ENCODE measurements around the gene MLXIP.

Gene MLXIP

GRCh38 chr12:122121745-122122144, 43.2 kb downstream of the MLXIP start:
- H3K27me3 ChIP-seq (ENCODE audit: control insufficient read depth, insufficient read depth, low read length): no peaks in the 10 kb centered on the region
- H3K27ac ChIP-seq (ENCODE audit: low read depth, low read length): no peak overlapping the region

DNA sequence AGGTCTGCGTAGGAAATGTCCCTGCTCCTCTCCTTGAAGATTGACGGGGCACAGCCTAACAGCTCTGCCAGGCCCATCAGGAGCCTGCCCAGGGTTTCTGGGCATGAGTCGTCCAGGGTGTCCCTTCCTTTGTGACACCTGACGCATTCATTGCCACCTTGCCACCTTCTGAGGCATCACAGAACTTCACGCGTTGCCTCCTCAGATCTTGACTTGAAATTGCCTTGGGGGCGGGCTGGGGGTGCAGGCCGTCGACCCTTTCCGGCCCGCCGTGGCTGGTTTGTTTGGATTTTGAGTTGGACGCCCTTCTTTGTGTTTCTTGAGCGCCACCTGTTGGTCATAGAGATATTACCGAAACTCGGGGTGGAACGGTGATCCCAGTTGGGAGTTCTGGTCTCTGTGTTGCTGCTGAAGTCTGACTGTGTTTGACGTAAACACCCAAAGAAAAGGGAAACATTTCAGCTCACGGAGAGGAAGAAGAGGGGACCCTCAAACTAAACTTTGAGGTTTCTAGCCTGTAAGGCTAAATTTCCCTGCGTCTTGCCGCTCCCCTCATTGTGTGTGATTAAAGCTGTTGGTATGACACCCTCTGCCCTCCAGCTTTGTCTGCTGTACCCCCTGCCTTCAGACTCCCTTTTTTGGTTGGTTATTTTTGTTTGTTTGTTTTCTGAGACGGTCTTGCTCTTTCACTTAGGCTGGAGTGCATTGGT, 44.6 kb downstream of the MLXIP start:
- no peak overlapping the region for H3K9ac ChIP-seq (ENCODE audit: low read depth, low read length)
- H3K27me3 ChIP-seq (ENCODE audit: control insufficient read depth, insufficient read depth, low read length): no peaks in the 10 kb centered on the region
- H3K9me3 ChIP-seq (ENCODE audit: control insufficient read depth, insufficient read depth, low read length): no peaks in the 10 kb centered on the region
- peaks cover 5% of the 10 kb centered on the region; the same call in 1 of the 2 replicates for H3K36me3 ChIP-seq (ENCODE audit: control insufficient read depth, insufficient read depth, low read length)
- peaks cover 8% of the 10 kb centered on the region; the same call in 1 of the 2 replicates for H3K4me1 ChIP-seq (ENCODE audit: control insufficient read depth, insufficient read depth, low read length)
- no peak overlapping the region for H3K4me3 ChIP-seq (ENCODE audit: low read depth, low read length)
- H3K27ac ChIP-seq (ENCODE audit: low read depth, low read length): no peak overlapping the region

More at GRCh38 chr12:122121745-122122144, 43.2 kb downstream of the MLXIP start:
- no peak overlapping the region for H3K9ac ChIP-seq (ENCODE audit: low read depth, low read length)
- no peaks in the 10 kb centered on the region for H3K36me3 ChIP-seq (ENCODE audit: control insufficient read depth, insufficient read depth, low read length)
- no peaks in the 10 kb centered on the region for H3K9me3 ChIP-seq (ENCODE audit: control insufficient read depth, insufficient read depth, low read length)
- H3K4me1 ChIP-seq (ENCODE audit: control insufficient read depth, insufficient read depth, low read length): peaks cover 8% of the 10 kb centered on the region; the same call in 1 of the 2 replicates
- H3K4me3 ChIP-seq (ENCODE audit: low read depth, low read length): no peak overlapping the region

- Histone ChIP-seq H3K4me3 (ENCODE audit: low read depth, low read length) (no peak overlapping the region), H3K4me1 (ENCODE audit: control insufficient read depth, insufficient read depth, low read length) (peaks cover 8% of the 10 kb centered on the region; the same call in 1 of the 2 replicates), H3K27me3 (ENCODE audit: control insufficient read depth, insufficient read depth, low read length) (no peaks in the 10 kb centered on the region), H3K36me3 (ENCODE audit: control insufficient read depth, insufficient read depth, low read length) (peaks cover 10% of the 10 kb centered on the region), H3K27ac (ENCODE audit: low read depth, low read length) (no peak overlapping the region), H3K9me3 (ENCODE audit: control insufficient read depth, insufficient read depth, low read length) (no peaks in the 10 kb centered on the region), H3K9ac (ENCODE audit: low read depth, low read length) (no peak overlapping the region)
These were observed 45.2 kb downstream of the MLXIP start for GRCh38 chr12:122123761-122124145.

GRCh38 chr12:122124370-122124769, 45.8 kb downstream of the MLXIP start:
- Histone ChIP-seq H3K36me3 (ENCODE audit: control insufficient read depth, insufficient read depth, low read length) (peaks cover 16% of the 10 kb centered on the region), H3K9me3 (ENCODE audit: control insufficient read depth, insufficient read depth, low read length) (no peaks in the 10 kb centered on the region), H3K9ac (ENCODE audit: low read depth, low read length) (no peak overlapping the region), H3K27me3 (ENCODE audit: control insufficient read depth, insufficient read depth, low read length) (no peaks in the 10 kb centered on the region), H3K4me1 (ENCODE audit: control insufficient read depth, insufficient read depth, low read length) (peaks cover 8% of the 10 kb centered on the region; the same call in 1 of the 2 replicates), H3K27ac (ENCODE audit: low read depth, low read length) (no peak overlapping the region), H3K4me3 (ENCODE audit: low read depth, low read length) (no peak overlapping the region)

DNA sequence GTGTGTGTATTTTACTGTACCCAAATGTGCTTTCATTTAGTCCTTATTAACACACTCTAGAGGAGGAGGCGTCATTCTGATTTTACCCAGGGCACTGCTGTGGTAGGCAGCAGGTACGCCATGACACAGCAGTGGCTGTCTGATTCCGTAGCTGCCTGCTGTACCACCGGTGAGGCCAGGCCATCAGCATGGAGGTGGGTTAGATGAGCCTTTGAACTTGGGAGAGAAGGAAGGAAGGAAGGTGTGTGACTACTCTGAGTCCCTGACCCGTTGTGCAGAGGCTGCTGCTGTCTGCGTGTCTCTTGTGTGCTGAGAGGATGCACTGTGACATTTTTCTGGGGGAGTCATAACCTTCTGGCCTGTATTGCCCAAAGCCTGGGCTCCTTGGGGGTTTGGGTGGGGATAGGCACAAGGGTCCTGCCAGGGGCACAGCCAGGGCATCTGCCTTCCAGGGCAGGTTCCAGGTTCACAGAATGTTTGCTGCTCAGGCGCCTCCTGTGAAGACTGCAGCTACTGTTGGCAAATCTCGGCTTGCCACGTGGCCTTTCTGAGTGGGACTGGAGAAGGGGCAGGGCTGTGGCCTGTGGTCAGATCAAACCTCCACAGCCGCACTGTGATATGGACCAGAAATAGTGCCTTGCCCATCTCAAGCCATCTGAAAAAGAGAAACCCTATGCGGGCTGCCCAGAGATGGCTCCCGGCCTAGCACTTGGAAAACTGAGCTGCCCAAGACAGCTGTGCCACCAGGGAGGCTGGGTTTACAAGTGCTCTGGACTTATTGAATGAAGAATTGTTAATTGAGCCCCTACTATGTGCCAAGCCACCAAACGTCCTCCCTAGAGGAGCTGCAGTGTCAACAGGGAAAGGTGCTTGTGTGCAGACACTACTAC, 47.1 kb downstream of the MLXIP start:
- H3K27ac ChIP-seq (ENCODE audit: low read depth, low read length): no peak overlapping the region
- peaks cover 8% of the 10 kb centered on the region; the same call in 1 of the 2 replicates for H3K4me1 ChIP-seq (ENCODE audit: control insufficient read depth, insufficient read depth, low read length)
- no peak overlapping the region for H3K4me3 ChIP-seq (ENCODE audit: low read depth, low read length)
- no peaks in the 10 kb centered on the region for H3K27me3 ChIP-seq (ENCODE audit: control insufficient read depth, insufficient read depth, low read length)
- H3K36me3 ChIP-seq (ENCODE audit: control insufficient read depth, insufficient read depth, low read length): peaks cover 28% of the 10 kb centered on the region
- H3K9ac ChIP-seq (ENCODE audit: low read depth, low read length): no peak overlapping the region
- no peaks in the 10 kb centered on the region for H3K9me3 ChIP-seq (ENCODE audit: control insufficient read depth, insufficient read depth, low read length)

- Histone ChIP-seq H3K27ac (ENCODE audit: low read depth, low read length) (no peak overlapping the region), H3K4me1 (ENCODE audit: control insufficient read depth, insufficient read depth, low read length) (peaks cover 8% of the 10 kb centered on the region; the same call in 1 of the 2 replicates), H3K9me3 (ENCODE audit: control insufficient read depth, insufficient read depth, low read length) (no peaks in the 10 kb centered on the region), H3K9ac (ENCODE audit: low read depth, low read length) (no peak overlapping the region), H3K4me3 (ENCODE audit: low read depth, low read length) (no peak overlapping the region), H3K27me3 (ENCODE audit: control insufficient read depth, insufficient read depth, low read length) (no peaks in the 10 kb centered on the region), H3K36me3 (ENCODE audit: control insufficient read depth, insufficient read depth, low read length) (peaks cover 30% of the 10 kb centered on the region)
These were observed 47.7 kb downstream of the MLXIP start for GRCh38 chr12:122126342-122126635.

- Histone ChIP-seq H3K4me1 (ENCODE audit: control insufficient read depth, insufficient read depth, low read length) (peaks cover 8% of the 10 kb centered on the region; the same call in 1 of the 2 replicates), H3K27ac (ENCODE audit: low read depth, low read length) (no peak overlapping the region), H3K9me3 (ENCODE audit: control insufficient read depth, insufficient read depth, low read length) (no peaks in the 10 kb centered on the region), H3K4me3 (ENCODE audit: low read depth, low read length) (no peak overlapping the region), H3K27me3 (ENCODE audit: control insufficient read depth, insufficient read depth, low read length) (no peaks in the 10 kb centered on the region), H3K9ac (ENCODE audit: low read depth, low read length) (no peak overlapping the region), H3K36me3 (ENCODE audit: control insufficient read depth, insufficient read depth, low read length) (peaks cover 32% of the 10 kb centered on the region)
These were observed 48.4 kb downstream of the MLXIP start for GRCh38 chr12:122126713-122127597.

DNA sequence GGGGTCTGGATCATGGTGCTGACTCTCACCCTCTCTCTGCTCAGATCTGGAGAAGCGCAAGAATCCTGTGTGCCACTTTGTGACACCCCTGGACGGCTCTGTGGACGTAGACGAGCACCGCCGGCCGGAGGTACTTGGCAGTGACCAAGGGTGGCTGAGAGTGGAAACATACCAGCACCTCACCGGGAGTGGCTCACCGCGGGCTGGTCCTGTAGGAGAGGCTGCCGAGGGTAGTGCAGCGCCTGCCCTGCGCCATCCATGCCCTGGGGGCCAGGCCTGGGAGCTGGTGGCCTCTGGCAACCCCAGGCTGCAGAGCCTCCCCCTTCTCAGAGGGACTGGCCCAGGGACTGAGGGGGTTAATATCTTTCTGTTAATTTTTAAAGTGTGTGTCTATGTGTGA, 49.3 kb downstream of the MLXIP start:
- peaks cover 8% of the 10 kb centered on the region; the same call in 1 of the 2 replicates for H3K4me1 ChIP-seq (ENCODE audit: control insufficient read depth, insufficient read depth, low read length)
- no peaks in the 10 kb centered on the region for H3K9me3 ChIP-seq (ENCODE audit: control insufficient read depth, insufficient read depth, low read length)
- peaks cover 37% of the 10 kb centered on the region for H3K36me3 ChIP-seq (ENCODE audit: control insufficient read depth, insufficient read depth, low read length)
- no peak overlapping the region for H3K4me3 ChIP-seq (ENCODE audit: low read depth, low read length)
- H3K9ac ChIP-seq (ENCODE audit: low read depth, low read length): no peak overlapping the region
- no peaks in the 10 kb centered on the region for H3K27me3 ChIP-seq (ENCODE audit: control insufficient read depth, insufficient read depth, low read length)
- no peak overlapping the region for H3K27ac ChIP-seq (ENCODE audit: low read depth, low read length)

GRCh38 chr12:122128481-122128880, 49.9 kb downstream of the MLXIP start:
- Histone ChIP-seq H3K27ac (ENCODE audit: low read depth, low read length) (no peak overlapping the region), H3K27me3 (ENCODE audit: control insufficient read depth, insufficient read depth, low read length) (no peaks in the 10 kb centered on the region), H3K4me3 (ENCODE audit: low read depth, low read length) (no peak overlapping the region), H3K9ac (ENCODE audit: low read depth, low read length) (no peak overlapping the region), H3K9me3 (ENCODE audit: control insufficient read depth, insufficient read depth, low read length) (no peaks in the 10 kb centered on the region), H3K4me1 (ENCODE audit: control insufficient read depth, insufficient read depth, low read length) (peaks cover 6% of the 10 kb centered on the region; the same call in 1 of the 2 replicates), H3K36me3 (ENCODE audit: control insufficient read depth, insufficient read depth, low read length) (peaks cover 37% of the 10 kb centered on the region)

DNA sequence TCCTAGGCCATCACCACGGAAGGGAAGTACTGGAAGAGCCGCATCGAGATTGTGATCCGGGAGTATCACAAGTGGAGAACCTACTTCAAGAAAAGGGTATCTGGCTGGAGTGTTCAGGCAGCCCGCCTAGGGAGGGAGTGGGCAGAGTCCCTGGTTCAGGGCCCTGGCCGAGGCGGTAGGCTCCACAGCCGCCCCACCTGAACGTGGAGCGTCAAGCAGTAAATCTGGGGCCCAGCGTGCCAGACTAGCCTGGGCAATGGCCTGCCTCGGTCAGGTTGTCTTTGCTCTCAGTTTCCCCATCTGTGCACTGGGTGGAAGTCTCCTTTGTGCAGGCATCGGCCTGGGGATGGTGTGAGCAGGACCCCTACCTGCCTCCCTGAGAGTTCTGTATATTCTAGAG, 50.6 kb downstream of the MLXIP start:
- Histone ChIP-seq H3K36me3 (ENCODE audit: control insufficient read depth, insufficient read depth, low read length) (peaks cover 37% of the 10 kb centered on the region), H3K9ac (ENCODE audit: low read depth, low read length) (no peak overlapping the region), H3K27me3 (ENCODE audit: control insufficient read depth, insufficient read depth, low read length) (no peaks in the 10 kb centered on the region), H3K4me3 (ENCODE audit: low read depth, low read length) (no peak overlapping the region), H3K27ac (ENCODE audit: low read depth, low read length) (no peak overlapping the region), H3K4me1 (ENCODE audit: control insufficient read depth, insufficient read depth, low read length) (peaks cover 6% of the 10 kb centered on the region; the same call in 1 of the 2 replicates), H3K9me3 (ENCODE audit: control insufficient read depth, insufficient read depth, low read length) (no peaks in the 10 kb centered on the region)

Data from HUES48 (cell line).